ENCODE results near the gene FXR2.
"Not testable (repeated sequence)": the region's sequence is repeated elsewhere in the genome, so short reads cannot be mapped to it uniquely, and the experiment has no call there.

The FXR2 gene

GRCh38 chr17:7640783-7641182 lies 26.1 kb upstream of the FXR2 start:
- DNase-seq, result no peak
- TF ChIP-seq POLR2A (IDR thresholded peaks at IDR 0.05; ENCODE audit: low read length), result no peak

DNA sequence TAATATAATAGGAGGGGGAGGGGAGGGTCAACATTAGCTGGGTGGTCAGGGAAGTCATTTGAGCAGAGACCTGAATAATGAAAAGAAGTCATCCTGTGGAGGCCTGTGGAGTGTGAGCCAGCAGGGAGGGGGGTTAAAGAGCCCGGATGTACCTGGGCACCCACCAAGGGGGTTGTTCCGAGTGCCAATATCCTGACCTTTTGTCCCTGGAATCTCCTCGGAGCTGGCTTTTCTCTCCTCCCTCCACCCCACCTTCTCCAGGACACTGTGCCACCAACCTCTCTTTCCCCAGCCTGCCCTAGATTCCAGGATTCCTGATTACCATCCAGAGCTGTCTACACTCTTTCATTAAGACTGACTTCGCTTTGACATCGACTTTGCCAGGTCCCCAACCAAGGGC lies 21.5 kb upstream of the FXR2 start:
- DNase-seq, result no peak
- TF ChIP-seq GATA1 (IDR thresholded peaks at IDR 0.05; ENCODE audit: low read depth, low read length) (no peak), POLR2A (IDR thresholded peaks at IDR 0.05; ENCODE audit: low read length) (no peak)

- peak; percentile 47 to 63 for DNase-seq
- TF ChIP-seq POLR2A (IDR thresholded peaks at IDR 0.05; ENCODE audit: low read length), result no peak
- no peak for TF ChIP-seq GATA1 (IDR thresholded peaks at IDR 0.05; ENCODE audit: low read depth, low read length)
Measured at GRCh38 chr17:7634384-7634783, 19.7 kb upstream of the FXR2 start.

- no peak for DNase-seq
- TF ChIP-seq POLR2A (IDR thresholded peaks at IDR 0.05; ENCODE audit: low read length) (no peak), GATA1 (IDR thresholded peaks at IDR 0.05; ENCODE audit: low read depth, low read length) (no peak)
Measured at GRCh38 chr17:7633093-7633492, 18.4 kb upstream of the FXR2 start.

DNA sequence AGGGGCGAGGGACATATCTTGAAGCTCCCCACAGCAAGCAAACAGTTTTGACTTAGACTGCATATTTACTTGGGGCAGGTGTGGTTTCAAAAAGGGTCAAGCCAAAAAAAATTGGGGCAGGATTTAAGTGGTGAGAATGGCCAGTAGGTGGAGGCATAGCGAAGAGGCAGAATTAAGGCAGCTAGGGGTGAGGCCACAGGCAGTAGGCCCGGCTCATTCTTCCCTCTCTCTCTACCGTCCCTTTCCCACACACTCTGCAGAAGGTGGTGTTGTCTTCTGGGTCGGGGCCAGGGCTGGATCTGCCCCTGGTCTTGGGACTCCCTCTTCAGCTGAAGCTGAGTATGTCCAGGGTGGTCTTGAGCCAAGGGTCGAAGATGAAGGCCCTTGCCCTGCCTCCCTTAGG lies 17.8 kb upstream of the FXR2 start:
- TF ChIP-seq POLR2A (IDR thresholded peaks at IDR 0.05; ENCODE audit: low read length), result no peak
- no peak for TF ChIP-seq GATA1 (IDR thresholded peaks at IDR 0.05; ENCODE audit: low read depth, low read length)
- DNase-seq, result peak; percentile 80 to 86

DNA sequence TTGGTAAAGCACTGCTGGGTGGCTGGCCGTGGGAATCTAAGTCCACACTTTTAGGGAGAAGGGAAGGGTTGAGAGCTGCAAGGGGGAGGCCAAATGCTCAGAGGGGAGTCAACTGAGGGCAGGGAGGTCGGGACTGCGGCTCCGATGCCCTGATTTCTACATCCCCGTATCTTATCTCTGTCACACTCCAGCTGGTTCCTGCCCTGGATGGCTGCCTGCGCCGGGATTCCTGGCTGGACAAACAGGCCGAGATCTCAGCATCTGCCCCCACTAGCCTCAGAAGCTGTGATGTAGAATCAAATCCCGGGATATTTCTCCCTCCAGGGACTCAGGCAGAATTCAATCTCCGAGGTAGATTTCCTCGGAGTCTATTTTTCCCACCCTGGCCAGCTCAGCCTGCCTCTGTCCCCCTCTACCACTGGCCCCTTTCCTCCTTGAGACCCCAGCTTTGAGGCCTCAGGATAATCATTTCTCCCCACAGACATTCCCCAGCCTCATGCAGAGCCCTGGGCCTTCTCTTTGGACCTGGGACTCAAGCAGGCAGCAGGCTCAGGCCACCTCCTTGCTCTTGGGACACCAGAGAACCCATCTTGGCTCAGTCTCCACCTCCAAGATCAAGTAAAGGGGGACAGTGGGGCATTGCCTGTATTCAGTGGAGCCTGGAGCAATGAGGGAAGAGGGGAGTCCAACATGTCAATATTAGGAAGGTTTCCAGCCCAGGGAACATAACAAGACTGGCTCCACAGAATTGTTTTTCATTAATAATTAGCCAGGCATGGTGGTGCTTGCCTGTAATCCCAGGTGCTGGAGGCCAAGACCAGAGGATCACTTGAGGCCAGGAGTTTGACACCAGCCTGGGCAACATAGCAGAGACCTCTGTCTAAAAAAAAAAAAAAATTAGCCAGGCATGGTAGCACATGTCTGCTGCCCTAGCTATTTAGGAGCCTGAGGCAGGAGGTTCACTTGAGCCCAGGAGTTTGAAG lies 17.0 kb upstream of the FXR2 start:
- no peak for DNase-seq
- TF ChIP-seq POLR2A (IDR thresholded peaks at IDR 0.05; ENCODE audit: low read length), result no peak
- TF ChIP-seq GATA1 (IDR thresholded peaks at IDR 0.05; ENCODE audit: low read depth, low read length), result no peak

GRCh38 chr17:7629939-7630571 lies 15.4 kb upstream of the FXR2 start, which contains the start of gene SHBG:
Gene SHBG, plus strand, starts transcription at chr17:7630135. Its CDS starts 38 bp downstream, at chr17:7630173.
- TF ChIP-seq GATA1 (IDR thresholded peaks at IDR 0.05; ENCODE audit: low read depth, low read length), result no peak
- no peak for TF ChIP-seq POLR2A (IDR thresholded peaks at IDR 0.05; ENCODE audit: low read length)

DNA sequence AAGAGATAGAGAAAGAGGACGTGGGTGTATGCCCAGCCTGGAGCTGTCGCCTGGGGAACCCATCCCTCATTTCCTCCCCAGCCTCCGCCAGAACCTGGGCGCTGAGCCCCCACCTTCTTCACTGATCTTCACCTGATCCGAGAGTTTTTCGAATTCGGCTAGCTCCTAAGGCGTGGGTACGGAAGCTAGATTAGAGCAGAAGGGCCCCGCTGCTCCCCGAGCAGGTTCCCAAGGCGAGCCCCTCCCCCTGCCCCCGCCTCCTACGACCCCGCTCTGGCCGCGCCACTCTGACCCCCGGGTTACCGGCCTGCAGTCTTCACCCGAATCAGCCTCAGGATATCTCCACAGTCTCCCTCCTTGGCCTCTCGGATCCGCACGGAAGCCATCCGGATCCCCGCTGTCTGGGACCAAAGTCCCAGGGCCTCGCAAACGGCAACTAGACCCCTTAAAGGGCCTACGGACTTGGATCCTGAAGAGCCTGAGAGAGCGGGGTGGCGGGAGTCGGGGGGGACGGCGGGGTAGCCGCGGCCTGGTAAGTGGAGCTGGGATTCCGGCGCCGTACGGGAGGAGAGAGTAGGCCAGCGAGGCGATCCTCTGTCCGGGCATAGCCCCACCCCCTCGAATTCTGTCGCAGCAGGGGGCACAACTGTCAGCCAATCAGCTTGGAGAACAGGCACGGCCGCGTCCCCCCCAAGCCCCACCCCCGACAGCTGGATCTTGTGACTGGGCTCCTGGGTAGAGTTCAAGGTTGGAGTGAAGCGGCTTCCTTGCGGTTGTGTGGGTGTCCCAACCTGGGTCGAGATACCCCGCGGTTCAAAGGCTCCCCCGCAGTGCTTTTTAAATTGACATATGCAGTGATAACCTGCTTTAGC lies 12.8 kb upstream of the FXR2 start, which contains the start of gene SAT2:
Gene SAT2, minus strand, starts transcription at position 572 of the 872 bp plus-strand sequence. Its CDS starts 186 bp downstream, at position 386.
- peak; percentile 89 to 91 for DNase-seq
- TF ChIP-seq POLR2A (IDR thresholded peaks at IDR 0.05; ENCODE audit: low read length) (peak; percentile 28), GATA1 (IDR thresholded peaks at IDR 0.05; ENCODE audit: low read depth, low read length) (no peak)

More at GRCh38 chr17:7629939-7630571, 15.4 kb upstream of the FXR2 start, which contains the start of gene SHBG:
- no peak for DNase-seq

DNA sequence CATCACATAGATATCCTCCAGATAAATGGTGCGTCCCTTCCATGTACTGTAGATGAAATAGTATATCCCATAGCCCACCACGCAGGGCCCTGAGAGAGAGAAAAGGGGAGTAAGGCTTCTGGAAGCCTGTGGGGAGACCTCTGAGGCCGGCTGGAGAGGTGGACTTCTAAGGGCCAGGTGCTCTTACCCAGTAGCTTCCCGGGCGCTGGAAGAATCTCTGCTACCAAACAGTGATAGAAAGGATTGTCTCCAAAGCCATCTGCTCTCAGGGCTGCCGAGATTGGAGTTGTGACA lies 12.2 kb upstream of the FXR2 start:
- TF ChIP-seq POLR2A (IDR thresholded peaks at IDR 0.05; ENCODE audit: low read length), result no peak
- no peak for TF ChIP-seq GATA1 (IDR thresholded peaks at IDR 0.05; ENCODE audit: low read depth, low read length)

DNA sequence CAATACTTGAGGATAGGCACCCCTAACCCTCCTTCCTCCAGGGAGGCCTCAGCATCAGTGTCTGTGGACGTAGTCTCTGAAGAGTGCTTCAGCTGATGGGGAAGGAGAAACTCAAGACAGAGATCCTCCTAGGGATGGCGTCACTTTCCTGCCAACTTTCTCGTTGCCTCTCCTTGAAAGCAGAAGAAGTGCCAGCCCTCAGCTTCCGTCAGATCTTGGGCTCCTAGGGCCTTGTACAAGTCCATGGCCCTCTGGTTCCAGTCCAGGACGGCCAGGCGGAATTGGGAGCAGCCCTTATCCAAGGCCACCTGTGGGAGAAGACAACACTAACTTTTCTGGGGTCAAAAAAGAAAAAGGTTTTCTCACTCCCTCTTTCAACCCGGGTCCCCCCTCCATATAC lies 11.6 kb upstream of the FXR2 start:
- DNase-seq, result no peak
- TF ChIP-seq POLR2A (IDR thresholded peaks at IDR 0.05; ENCODE audit: low read length) (no peak), GATA1 (IDR thresholded peaks at IDR 0.05; ENCODE audit: low read depth, low read length) (no peak)

More for the DNA sequence above, 12.2 kb upstream of the FXR2 start:
- peak in 1 of 2 experiments; percentile 50 for DNase-seq

GRCh38 chr17:7625749-7626148 lies 11.1 kb upstream of the FXR2 start:
- DNase-seq, result not testable (repeated sequence)

DNA sequence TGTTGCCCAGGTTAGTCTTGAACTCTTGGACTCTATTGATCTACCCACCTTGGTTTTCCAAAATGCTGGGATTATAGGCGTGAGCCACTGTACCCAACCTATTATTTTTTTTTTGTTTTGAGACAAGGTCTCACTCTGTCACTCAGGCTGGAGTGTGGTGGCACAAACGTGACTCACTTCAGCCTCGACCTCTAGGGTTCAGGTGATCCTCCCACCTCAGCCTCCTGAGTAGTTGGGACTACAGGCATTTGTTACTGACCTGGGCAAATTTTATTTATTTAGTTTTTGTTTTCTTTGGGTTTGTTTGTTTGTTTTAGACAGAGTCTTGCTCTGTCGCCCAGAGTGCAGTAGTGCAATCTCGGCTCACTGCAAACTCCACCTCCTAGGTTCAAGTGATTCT lies 9.0 kb upstream of the FXR2 start:
- no peak for DNase-seq
- TF ChIP-seq GATA1 (IDR thresholded peaks at IDR 0.05; ENCODE audit: low read depth, low read length) (no peak), POLR2A (IDR thresholded peaks at IDR 0.05; ENCODE audit: low read length) (no peak)

GRCh38 chr17:7620835-7621234 lies 6.1 kb upstream of the FXR2 start:
- no peak for TF ChIP-seq POLR2A (IDR thresholded peaks at IDR 0.05; ENCODE audit: low read length)
- no peak for TF ChIP-seq GATA1 (IDR thresholded peaks at IDR 0.05; ENCODE audit: low read depth, low read length)
- no peak for DNase-seq

GRCh38 chr17:7618608-7619007 lies 3.9 kb upstream of the FXR2 start:
- DNase-seq, result no peak
- TF ChIP-seq GATA1 (IDR thresholded peaks at IDR 0.05; ENCODE audit: low read depth, low read length) (no peak), POLR2A (IDR thresholded peaks at IDR 0.05; ENCODE audit: low read length) (no peak)

Measured in erythroblast (primary cell).